HPDE6-E6E7 (cell line): Measurements from ENCODE around the gene MGAT3.
A peak's percentile ranks its signal among the peaks of the same experiment; 100 is the strongest.

Experiments
- DNase-seq: peaks from one replicate; pipeline ENCODE4 v3.0.0; 2011; ENCODE audit warnings: missing footprints; ENCODE audit errors: extremely low spot score

MGAT3 gene

DNA sequence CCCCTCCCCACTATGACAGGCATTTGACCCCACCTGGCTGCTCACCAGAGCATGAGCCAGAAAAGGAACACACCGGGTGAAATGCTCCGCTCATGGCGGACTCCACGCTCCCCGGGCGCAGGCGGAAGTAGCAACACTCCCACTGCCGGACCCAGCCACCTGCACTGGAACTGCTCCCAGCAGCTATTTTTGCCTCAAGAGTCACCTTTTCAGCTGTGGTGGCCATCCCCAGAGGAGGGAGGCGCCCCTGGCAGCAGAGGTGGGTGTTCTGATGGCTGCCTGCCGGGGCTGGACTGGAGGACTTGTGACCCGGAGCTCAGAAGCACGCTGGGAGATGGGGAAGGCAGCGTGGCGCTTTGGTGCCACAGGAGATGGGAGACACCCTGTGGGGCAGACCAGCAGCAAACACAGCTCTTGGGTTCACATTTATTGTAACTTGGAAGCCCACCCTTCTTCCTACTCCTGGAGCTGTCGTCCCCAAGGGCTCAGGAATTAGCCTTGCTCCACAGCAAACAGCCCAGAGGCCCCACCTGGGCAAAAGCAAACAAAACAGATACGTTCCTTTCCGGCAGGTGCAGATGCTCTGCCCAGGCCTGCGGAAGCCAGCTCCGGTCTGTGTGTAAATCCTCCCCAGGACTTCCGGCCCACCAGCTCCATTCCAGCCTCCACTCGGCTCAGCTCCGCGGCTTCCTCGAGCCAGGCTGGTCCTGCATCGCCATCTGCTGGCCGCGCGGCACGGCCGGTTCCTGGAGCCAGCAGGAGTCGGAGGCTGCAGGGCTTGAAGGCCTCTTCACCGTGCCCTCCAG lies 72.1 kb downstream of the MGAT3 start:
- no peak for DNase-seq

DNA sequence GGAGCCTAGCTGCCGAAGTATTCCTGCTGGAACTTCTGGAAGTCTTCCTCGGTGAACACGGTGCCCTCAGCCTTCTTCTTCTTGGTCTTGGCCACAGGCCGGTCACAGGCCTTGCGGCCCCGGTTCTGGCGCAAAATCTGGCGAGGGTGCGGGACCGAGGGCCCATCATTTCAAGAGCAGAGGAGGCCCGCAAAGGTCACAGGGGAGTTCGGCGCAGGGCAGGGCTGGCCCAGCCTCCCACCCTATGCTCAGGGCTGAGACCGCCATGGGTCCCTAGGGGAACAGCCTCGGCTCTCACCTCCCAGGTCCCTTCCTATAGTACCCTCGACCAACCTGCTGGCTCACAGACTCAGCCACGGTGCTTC lies 72.7 kb downstream of the MGAT3 start:
- no peak for DNase-seq

- no peak for DNase-seq
Measured at GRCh38 chr22:39530116-39530515, 73.3 kb downstream of the MGAT3 start.

GRCh38 chr22:39530692-39531331 lies 74.0 kb downstream of the MGAT3 start:
- DNase-seq: no peak

DNA sequence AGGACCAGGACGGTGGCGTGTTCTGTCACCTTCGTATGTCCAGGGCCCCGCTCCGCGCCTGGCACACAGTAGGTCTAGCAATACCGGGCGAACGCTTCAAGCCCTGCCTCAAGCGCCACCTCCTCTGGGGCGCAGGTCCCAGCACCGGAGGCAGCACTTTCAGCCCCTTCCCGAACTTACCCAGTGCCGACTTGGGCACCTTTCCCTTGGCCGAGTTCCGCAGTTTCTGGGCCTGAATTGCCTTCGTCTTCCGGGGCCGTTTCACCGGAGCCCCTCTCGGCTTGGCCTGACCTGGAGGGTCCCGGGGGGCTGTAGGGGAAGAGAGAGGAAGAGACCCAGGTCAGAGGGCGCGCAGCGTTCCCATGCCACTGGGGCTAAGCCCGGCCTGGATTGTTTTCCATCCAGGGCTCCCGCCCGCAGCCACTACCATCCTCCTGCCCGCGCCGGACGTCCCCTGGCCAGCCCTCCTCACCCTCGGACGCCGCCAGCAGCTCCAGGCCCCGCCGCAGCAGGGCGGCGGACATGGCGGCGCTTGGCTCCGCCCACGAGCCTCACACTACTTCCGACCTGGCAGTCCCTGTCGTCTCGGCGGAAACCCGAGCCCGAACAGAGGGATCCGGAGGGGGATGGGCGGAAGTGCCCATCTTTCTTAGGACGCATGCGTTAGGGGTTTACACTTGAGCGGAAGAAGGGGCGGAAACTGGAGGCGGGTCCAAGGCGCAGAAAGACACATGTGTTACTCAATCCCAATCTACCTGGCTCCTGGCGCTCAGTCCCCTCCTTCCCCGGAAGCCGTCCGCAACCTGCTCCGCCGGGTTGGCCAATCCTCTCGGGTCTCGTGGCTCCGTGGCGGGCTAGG lies 75.6 kb downstream of the MGAT3 start, which contains the start of gene RPS19BP1:
TSS of gene RPS19BP1 (minus strand) at position 534 of the 859 bp plus-strand sequence. CDS start at position 524, 10 bp downstream.
- DNase-seq: peak; percentile 94

DNA sequence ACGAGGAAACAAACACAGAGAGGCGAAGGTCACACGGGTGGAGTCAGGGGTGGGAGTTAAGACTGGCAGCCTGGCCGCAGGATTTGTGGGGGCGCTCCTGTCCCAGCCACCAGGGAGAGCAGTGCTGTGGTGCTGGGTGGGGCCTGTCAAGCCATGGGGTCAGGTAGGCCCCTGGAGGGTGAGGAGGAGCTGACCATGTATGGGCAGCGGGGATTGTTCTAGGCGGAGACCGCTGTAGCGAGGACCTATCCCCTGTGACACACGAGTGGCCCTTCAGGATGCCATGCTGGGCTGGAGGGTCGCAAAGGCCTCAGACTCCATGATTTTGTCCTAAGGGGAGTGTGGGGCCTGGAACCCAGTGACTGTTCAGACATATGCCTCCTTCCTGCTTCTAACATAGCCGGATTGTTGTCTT lies 77.3 kb downstream of the MGAT3 start:
- no peak for DNase-seq

DNA sequence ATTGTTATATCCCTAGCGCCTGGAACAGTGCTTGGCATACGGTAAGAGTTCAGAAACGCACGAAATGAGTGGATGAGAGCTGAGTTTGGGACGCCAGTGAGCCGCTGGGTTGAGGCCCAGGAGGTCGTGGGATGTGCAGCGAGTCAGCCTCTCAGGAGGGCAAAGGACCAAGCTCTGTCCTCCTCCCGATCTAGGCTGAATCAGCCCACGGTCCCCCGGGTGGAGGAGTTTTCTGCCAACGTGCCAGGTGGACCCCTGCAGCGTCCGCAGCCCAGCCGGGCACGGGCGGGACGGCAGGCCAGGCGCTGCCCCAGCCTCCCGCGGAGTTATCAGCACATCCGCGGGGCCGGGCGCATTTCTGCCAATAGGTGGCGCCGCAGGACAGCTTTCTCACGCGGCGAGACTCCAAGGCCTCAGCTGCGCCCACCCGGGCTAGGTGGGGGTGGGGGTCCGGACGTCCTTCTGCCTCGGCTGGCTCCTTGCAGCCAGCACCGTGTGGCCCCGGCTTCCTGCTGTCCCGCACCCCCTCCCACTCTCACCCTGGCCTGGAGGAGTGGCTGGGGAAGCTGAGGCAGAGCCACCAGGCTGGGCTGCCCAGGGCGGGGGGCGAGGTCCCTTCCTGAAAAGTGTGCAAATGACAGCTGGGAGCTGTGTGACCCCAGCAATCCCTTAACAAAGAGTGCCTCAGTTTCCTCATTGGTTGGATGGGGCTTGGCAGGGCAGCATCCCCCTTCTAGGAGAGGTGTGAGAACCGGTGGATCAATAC lies 78.0 kb downstream of the MGAT3 start:
- no peak for DNase-seq

GRCh38 chr22:39535357-39535725 lies 78.5 kb downstream of the MGAT3 start:
- no peak for DNase-seq

DNA sequence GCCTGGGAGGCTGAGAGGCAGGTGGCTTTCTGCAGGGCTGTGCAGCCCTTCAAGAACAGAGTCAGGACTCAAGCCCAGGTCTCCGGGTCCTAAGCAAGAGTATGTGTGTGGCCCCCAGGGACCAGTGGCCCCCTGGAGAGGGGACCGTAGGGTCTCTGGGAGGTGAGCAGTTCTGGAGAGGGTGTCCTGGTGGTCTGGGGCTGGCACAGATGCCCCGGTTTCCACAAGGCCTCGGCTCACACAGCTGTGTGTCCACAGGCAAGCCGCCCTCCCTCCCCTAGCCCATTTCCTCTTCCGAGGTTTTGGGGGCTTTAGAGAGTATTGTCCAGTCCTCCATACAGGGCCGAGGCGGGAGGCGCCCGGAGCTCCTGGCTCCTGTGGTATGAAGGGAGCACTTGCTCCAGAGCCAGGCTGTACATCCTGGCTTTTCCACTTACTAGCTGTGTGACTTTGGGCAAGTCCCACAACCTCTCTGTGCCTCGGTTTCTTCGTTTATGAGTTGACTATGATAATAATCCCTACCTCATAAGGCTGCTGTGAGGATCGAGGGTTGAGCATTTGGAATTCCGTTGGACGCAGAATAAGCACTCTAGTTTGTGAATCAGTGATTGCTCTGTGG lies 79.1 kb downstream of the MGAT3 start:
- DNase-seq: no peak

DNA sequence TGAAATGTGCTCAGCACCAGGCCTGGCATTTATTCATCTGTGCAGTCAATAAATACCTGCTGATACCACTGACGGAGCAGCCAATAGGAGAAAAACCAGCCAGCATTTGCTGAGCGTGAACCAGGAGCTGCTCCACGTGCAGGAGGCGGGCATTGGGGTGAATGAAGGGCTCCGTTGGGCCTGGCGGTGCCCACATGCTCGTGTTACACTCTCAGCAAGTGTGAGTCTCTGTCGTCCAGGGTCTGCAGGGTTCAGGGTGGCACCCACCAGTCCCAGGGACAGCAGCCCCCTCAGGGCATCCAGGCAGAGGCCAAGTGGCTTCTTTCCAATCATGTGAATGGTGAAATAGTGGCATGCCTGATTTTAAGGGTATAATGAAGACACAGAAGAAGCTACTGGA lies 79.9 kb downstream of the MGAT3 start:
- DNase-seq: no peak

DNA sequence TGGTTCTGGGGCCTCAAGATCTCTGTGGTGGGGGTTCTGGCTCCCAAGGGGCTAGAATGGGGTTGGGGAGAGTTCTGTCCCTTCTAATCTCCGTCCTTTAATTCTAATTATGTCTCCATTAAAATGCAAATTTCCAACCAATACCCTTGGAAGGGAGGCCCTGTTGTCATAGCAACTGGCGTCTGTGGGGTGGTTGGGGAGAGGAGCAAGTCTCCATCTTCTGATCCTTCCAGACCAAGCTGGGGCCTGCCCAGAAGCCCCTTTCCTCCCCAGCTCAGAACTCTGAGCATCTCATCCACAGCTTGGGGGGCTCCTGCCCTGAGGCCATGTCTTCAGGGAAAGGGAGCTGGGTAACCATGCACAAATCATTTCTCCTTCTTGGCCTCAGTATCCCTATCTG lies 81.2 kb downstream of the MGAT3 start:
- DNase-seq: no peak
